H1 (cell line): Measurements from ENCODE around the gene LMNA. TPM values are rescaled to one million over a fixed set of nuclear protein-coding genes. Genes with fewer than 3 reads are reported as not detected.
"Not testable (repeated sequence)": the region's sequence is repeated elsewhere in the genome, so short reads cannot be mapped to it uniquely, and the experiment has no call there.

Experiments used
- CTCF ChIA-PET: fragments of 300-600 bp; sonication (Branson Sonifier 250); formaldehyde crosslinking; loops from one replicate; lab custom pipeline; 2021; ENCODE audit not compliant: partially characterized antibody; lab: Charles Lee
- POLR2A ChIA-PET: fragments of 300-600 bp; sonication (Branson Sonifier 250); formaldehyde crosslinking; loops from one replicate; lab custom pipeline; 2021; ENCODE audit warnings: inconsistent platforms; ENCODE audit not compliant: partially characterized antibody; lab: Charles Lee
- DNase-seq, 2 experiments: peaks; one replicate each; pipeline versions ENCODE4 v3.0.0 to v3.0.0-alpha.2; 2010 to 2022; ENCODE audit warnings: low spot score in 2 of 2, low read depth in 1 of 2, mixed read lengths in 1 of 2
- FAIRE-seq: peaks from 2 replicates; lab custom pipeline; 2011; peaks lifted over from hg19 to GRCh38; lab: Jason Lieb, UNC
- H2AFZ ChIP-seq: 2 replicates; pipeline ENCODE4 v1.8.1; 2012; ENCODE audit warnings: low read length, inconsistent platforms
- H2AK5ac ChIP-seq: 2 replicates; pipeline ENCODE4 v1.6.1; 2013; ENCODE audit warnings: low read depth, low read length
- H2BK120ac ChIP-seq: replicated peaks from 2 replicates; pipeline ENCODE3; 2013; ENCODE audit warnings: low read depth, low read length, inconsistent platforms
- H2BK12ac ChIP-seq: 2 replicates; pipeline ENCODE4 v1.6.1; 2013; ENCODE audit warnings: low read depth, low read length
- H2BK15ac ChIP-seq: 2 replicates; pipeline ENCODE4 v1.6.1; 2013; ENCODE audit warnings: low read length
- H2BK20ac ChIP-seq: 2 replicates; pipeline ENCODE4 v1.6.1; 2013; ENCODE audit warnings: low read length
- H2BK5ac ChIP-seq: 2 replicates; pipeline ENCODE4 v1.6.1; 2013; ENCODE audit warnings: low read depth, low read length
- H3K14ac ChIP-seq: 2 replicates; pipeline ENCODE4 v1.6.1; 2013; ENCODE audit warnings: inconsistent platforms; ENCODE audit not compliant: insufficient read length
- H3K18ac ChIP-seq: 2 replicates; pipeline ENCODE4 v1.6.1; 2013; ENCODE audit warnings: low read length; ENCODE audit errors: extremely low read depth
- H3K23ac ChIP-seq: 2 replicates; pipeline ENCODE4 v1.6.1; 2013; ENCODE audit warnings: inconsistent platforms; ENCODE audit not compliant: insufficient read length
- H3K23me2 ChIP-seq: 2 replicates; pipeline ENCODE4 v1.6.1; 2013; ENCODE audit warnings: low read depth, low read length
- H3K27ac ChIP-seq: 2 replicates; pipeline ENCODE4 v1.6.1; 2011; ENCODE audit warnings: low read depth, low read length, inconsistent platforms
- H3K27me3 ChIP-seq, 4 experiments: replicated peaks in 1 of 4; 1 replicate in 1 of 4; 2 replicates in 3 of 4; pipeline versions ENCODE4 v1.6.1 to v1.8.1; 2011 to 2013; ENCODE audit warnings: low read length in 3 of 4, mild to moderate bottlenecking in 3 of 4, inconsistent platforms in 2 of 4, mixed read lengths in 2 of 4, moderate library complexity in 1 of 4; ENCODE audit not compliant: control insufficient read depth in 3 of 4, insufficient read depth in 3 of 4; ENCODE audit errors: extremely low read depth in 1 of 4
- H3K36me3 ChIP-seq, 4 experiments: 2 replicates each; pipeline versions ENCODE4 v1.6.1 to v1.8.1; 2011 to 2013; ENCODE audit warnings: mild to moderate bottlenecking in 4 of 4, low read length in 3 of 4, moderate library complexity in 2 of 4, control low read depth in 1 of 4, inconsistent platforms in 1 of 4; ENCODE audit not compliant: insufficient read depth in 4 of 4, control insufficient read depth in 2 of 4
- H3K4ac ChIP-seq: replicated peaks from 2 replicates; pipeline ENCODE3; 2013; ENCODE audit warnings: low read length, low read depth, mixed read lengths, inconsistent platforms; ENCODE audit not compliant: insufficient read length
- H3K4me1 ChIP-seq, 4 experiments: replicated peaks in 1 of 4; 1 replicate in 1 of 4; 2 replicates in 3 of 4; pipeline versions ENCODE4 v1.6.1 to v1.8.1; 2011 to 2013; ENCODE audit warnings: low read length in 3 of 4, inconsistent platforms in 2 of 4, mixed read lengths in 1 of 4; ENCODE audit not compliant: insufficient read depth in 4 of 4, control insufficient read depth in 3 of 4
- H3K4me2 ChIP-seq, 2 experiments: 2 replicates each; pipeline versions ENCODE4 v1.6.1 to v1.8.1; 2011 to 2013; ENCODE audit warnings: low read depth in 2 of 2, low read length in 2 of 2, control low read depth in 1 of 2, inconsistent platforms in 1 of 2, mild to moderate bottlenecking in 1 of 2; ENCODE audit not compliant: insufficient read depth in 1 of 2
- H3K4me3 ChIP-seq, 4 experiments: fragments of 200-600, 300-600 bp in 1 of 4; sonication (generic), shearing (Covaris generic), sonication (Bioruptor Twin) in 1 of 4; 2 replicates each; pipeline versions ENCODE4 v1.5.1 to v1.8.1; 2011 to 2016; ENCODE audit warnings: low read length in 4 of 4, low read depth in 3 of 4, control low read depth in 2 of 4, inconsistent platforms in 2 of 4, mild to moderate bottlenecking in 2 of 4, mixed read lengths in 1 of 4, moderate library complexity in 1 of 4; ENCODE audit not compliant: insufficient read depth in 2 of 4; ENCODE audit errors: extremely low read depth in 1 of 4
- H3K56ac ChIP-seq: replicated peaks from 2 replicates; pipeline ENCODE3; 2013; ENCODE audit warnings: low read depth, mild to moderate bottlenecking, mixed read lengths, low read length, inconsistent platforms; ENCODE audit not compliant: insufficient read length
- H3K79me1 ChIP-seq: 2 replicates; pipeline ENCODE4 v1.6.1; 2013; ENCODE audit warnings: low read depth, low read length, control low read depth
- H3K79me2 ChIP-seq, 2 experiments: 2 replicates each; pipeline versions ENCODE4 v1.6.1 to v1.8.1; 2012 to 2013; ENCODE audit warnings: low read length in 2 of 2, mild to moderate bottlenecking in 2 of 2, inconsistent platforms in 1 of 2; ENCODE audit not compliant: insufficient read depth in 2 of 2, control insufficient read depth in 1 of 2
- H3K9ac ChIP-seq, 4 experiments: replicated peaks in 1 of 4; 1 replicate in 1 of 4; 2 replicates in 3 of 4; pipeline versions ENCODE4 v1.6.1 to v1.8.1; 2011 to 2013; ENCODE audit warnings: low read depth in 3 of 4, low read length in 3 of 4, control low read depth in 2 of 4, mild to moderate bottlenecking in 2 of 4, moderate library complexity in 2 of 4, inconsistent platforms in 1 of 4; ENCODE audit errors: extremely low read depth in 1 of 4
- H3K9me3 ChIP-seq, 2 experiments: 2 replicates each; pipeline versions ENCODE4 v1.6.1 to v1.8.1; 2012 to 2013; ENCODE audit warnings: mild to moderate bottlenecking in 2 of 2, moderate library complexity in 2 of 2, control low read depth in 1 of 2, inconsistent platforms in 1 of 2, low read depth in 1 of 2, low read length in 1 of 2, mixed read lengths in 1 of 2; ENCODE audit not compliant: insufficient read depth in 2 of 2
- H4K20me1 ChIP-seq, 2 experiments: replicated peaks in 1 of 2; 2 replicates each; pipeline versions ENCODE3 to v1.8.1; 2011 to 2013; ENCODE audit warnings: inconsistent platforms in 2 of 2, low read length in 2 of 2, mild to moderate bottlenecking in 1 of 2; ENCODE audit not compliant: insufficient read depth in 2 of 2, control insufficient read depth in 1 of 2
- H4K5ac ChIP-seq: 2 replicates; pipeline ENCODE4 v1.6.1; 2013; ENCODE audit warnings: low read length, low read depth, mixed read lengths, inconsistent platforms; ENCODE audit not compliant: insufficient read length
- H4K8ac ChIP-seq: 2 replicates; pipeline ENCODE4 v1.8.0; 2013; ENCODE audit warnings: mild to moderate bottlenecking, moderate library complexity, low read length, inconsistent platforms; ENCODE audit not compliant: insufficient read depth; ENCODE audit errors: extremely low read depth
- H4K91ac ChIP-seq: replicated peaks from 2 replicates; pipeline ENCODE3; 2013; ENCODE audit warnings: low read length, mixed read lengths, inconsistent platforms; ENCODE audit not compliant: insufficient read length
- SIN3A ChIP-seq, 2 experiments: IDR thresholded peaks in 1 of 2; conservative IDR thresholded peaks in 1 of 2; 2 replicates each; pipeline ENCODE4 v1.6.1; 2011 to 2012; ENCODE audit warnings: low read length in 2 of 2, improper control_type of control experiment in 1 of 2, low read depth in 1 of 2, mild to moderate bottlenecking in 1 of 2
- TBP ChIP-seq: IDR thresholded peaks from 2 replicates; pipeline ENCODE4 v1.6.1; 2011; ENCODE audit warnings: low read depth, low read length, improper control_type of control experiment
- WGBS, 2 experiments: shearing (Covaris generic) in 1 of 2; methylation state at CpG; one replicate each; pipeline versions ENCODE4 v1.1.6 to v1.1.7; 2013 to 2015; ENCODE audit warnings: low lambda C conversion rate in 2 of 2, mixed read lengths in 2 of 2, inconsistent platforms in 1 of 2, low coverage in 1 of 2, missing lambda C conversion rate in 1 of 2; ENCODE audit not compliant: insufficient replicate concordance in 2 of 2, insufficient coverage in 1 of 2, insufficient read length in 1 of 2; ENCODE audit errors: extremely low coverage in 1 of 2, missing lambda C conversion rate in 1 of 2; 5-methylcytosine and 5-hydroxymethylcytosine counted together
- polyA plus RNA-seq, 7 experiments: library from polyadenylated mRNA; depleted of rRNA in 3 of 7; stranded (reverse) in 5 of 7; unstranded in 2 of 7; fragments of >200 nt in 5 of 7; fragments of 200-250 nt in 2 of 7; gene quantifications; 1 replicate in 5 of 7; 2 replicates in 1 of 7; 4 replicates in 1 of 7; pipeline versions ENCODE4 v1.2.1 to v1.2.3, GENCODE V29; 2011 to 2013; ENCODE audit warnings: missing spikeins in 2 of 7, mixed read lengths in 2 of 7
- total RNA-seq: library from RNA; stranded (reverse); fragmentation: NEBNext Ultra II Directional; extraction: Animal tissue kit (Norgen Biotek cat#: 25700); gene quantifications from 2 replicates; pipeline ENCODE4 v1.2.1, GENCODE V29; 2021

The LMNA gene
- total and polyA plus RNA-seq, 2 of the 8 experiments (the other 6 are each of a cell fraction or from before 2014, with no cell fraction given): 25.8 to 46.8 TPM

DNA sequence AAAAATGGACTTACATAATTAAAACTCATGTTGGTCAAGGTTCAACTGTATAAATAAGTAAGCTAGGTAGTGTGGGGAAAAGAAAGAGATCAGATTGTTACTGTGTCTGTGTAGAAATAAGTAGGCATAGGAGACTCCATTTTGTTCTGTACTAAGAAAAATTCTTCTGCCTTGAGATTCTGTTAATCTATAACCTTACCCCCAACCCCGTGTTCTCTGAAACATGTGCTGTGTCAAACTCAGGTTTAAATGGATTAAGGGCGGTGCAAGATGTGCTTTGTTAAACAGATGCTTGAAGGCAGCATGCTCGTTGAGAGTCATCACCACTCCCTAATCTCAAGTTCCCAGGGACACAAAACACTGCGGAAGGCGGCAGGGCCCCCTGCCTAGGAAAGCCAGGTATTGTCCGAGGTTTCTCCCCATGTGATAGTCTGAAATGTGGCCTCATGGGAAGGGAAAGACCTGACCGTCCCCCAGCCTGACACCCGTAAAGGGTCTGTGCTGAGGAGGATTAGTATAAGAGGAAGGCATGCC is 66.9 kb downstream of the LMNA start:
- not testable (repeated sequence) for H4K91ac ChIP-seq, H3K9me3 ChIP-seq, H3K14ac ChIP-seq, H3K23ac ChIP-seq, H3K79me1 ChIP-seq, H3K56ac ChIP-seq, H2AK5ac ChIP-seq, H3K23me2 ChIP-seq, H3K9ac ChIP-seq, H4K8ac ChIP-seq, H2BK12ac ChIP-seq, H2BK15ac ChIP-seq, H3K27me3 ChIP-seq, H3K4ac ChIP-seq, H3K18ac ChIP-seq, H4K20me1 ChIP-seq, H3K79me2 ChIP-seq, H2AFZ ChIP-seq, FAIRE-seq, H2BK20ac ChIP-seq, H2BK120ac ChIP-seq
- H3K36me3 ChIP-seq: peaks cover 0 to 16% (median 1%) of the 10 kb centered on the region in 4 experiments; a peak in 2 of 8 replicates
- H4K5ac ChIP-seq: peak overlapping the region; percentile 36
- peak overlapping the region; percentile 67; the same call in 1 of the 2 replicates for H3K27ac ChIP-seq
- H3K4me1 ChIP-seq: peaks cover 6 to 21% (median 13%) of the 10 kb centered on the region in 4 experiments
- ChIA-PET CTCF (interaction anchor here (0.6 to 2.0 kb wide), 4 partner anchors 13 to 40 kb away, joined by 3 to 7 read pairs (median 4); no protein-coding TSS in a partner anchor), POLR2A (interaction anchor here (0.6 to 2.0 kb wide), 6 partner anchors 12 to 299 kb away, joined by 3 to 14 read pairs (median 5); partner anchors contain the start of gene SLC25A44)
- WGBS, 2 experiments: 1% methylated on average over 8 of the region's 8 CpGs; no CpG with 5 or more reads in 1 of the 2 experiments
- DNase-seq: peak; percentile 56 to 67
- H3K4me2 ChIP-seq: peak overlapping the region; percentile 19 to 42; a peak in 2 of 4 replicates
- peak overlapping the region in 1 of 4 experiments; percentile 13; a peak in 1 of 8 replicates for H3K4me3 ChIP-seq
- TF ChIP-seq TBP: 0 out of 2 replicates have a peak, but pooled peaks have one; percentile 13
- TF ChIP-seq SIN3A (conservative IDR thresholded peaks at IDR 0.05 in 1 of 2, IDR thresholded peaks at IDR 0.05 in 1 of 2; ENCODE audit: low read depth in 1 of 2, low read length in 2 of 2): peak in 1 of 2 experiments; percentile 56; a peak in 1 of 4 replicates
- peak overlapping the region; percentile 93; the same call in 1 of the 2 replicates for H2BK5ac ChIP-seq
